Esophagus squamous epithelium (tissue), 5 donors: ENCODE data around the gene ICA1. TPM values are rescaled to one million over a fixed set of nuclear protein-coding genes. Genes with fewer than 3 reads are reported as not detected.

Experiments
- DNase-seq: peaks from one replicate; lab custom pipeline; 2025; lab: John Stamatoyannopoulos, UW
- H3K27ac ChIP-seq, 4 donors: fragments of 200-600 bp; sonication (generic); one replicate each; pipeline ENCODE4 v1.5.1; 2016 to 2019; ENCODE audit warnings: mild to moderate bottlenecking in 1 of 4
- H3K27me3 ChIP-seq, 4 donors: fragments of 200-600 bp; sonication (generic); 1 replicate in 3 of 4; 2 replicates in 1 of 4; pipeline versions ENCODE4 v1.5.1 to v1.6.0; 2017 to 2021; ENCODE audit warnings: antibody characterized with exemption in 1 of 4
- H3K36me3 ChIP-seq, 3 donors: fragments of 200-600 bp; sonication (generic); one replicate each; pipeline ENCODE4 v1.5.1; 2016 to 2019
- H3K4me1 ChIP-seq, 3 donors: fragments of 200-600 bp; sonication (generic); one replicate each; pipeline ENCODE4 v1.5.1; 2017 to 2019
- H3K4me3 ChIP-seq, 4 donors: fragments of 200-600 bp; sonication (generic); 1 replicate in 3 of 4; 2 replicates in 1 of 4; pipeline ENCODE4 v1.5.1; 2016 to 2019; ENCODE audit warnings: mild to moderate bottlenecking in 2 of 4, moderate library complexity in 1 of 4
- H3K9me3 ChIP-seq, 3 donors: fragments of 200-600 bp; sonication (generic); one replicate each; pipeline ENCODE4 v1.5.1; 2016 to 2019
- POLR2A ChIP-seq, 4 donors: fragments of 450-650 bp; IDR thresholded peaks; one replicate each; pipeline ENCODE4 v1.6.1; 2017; ENCODE audit warnings: antibody characterized with exemption in 4 of 4, mild to moderate bottlenecking in 4 of 4, moderate library complexity in 3 of 4
- WGBS, 2 donors: methylation state at CpG; one replicate each; pipeline ENCODE4 v1.1.5; 2018; 5-methylcytosine and 5-hydroxymethylcytosine counted together
- intact Hi-C: fragments of 100-400 bp; cut with DNase I; formaldehyde crosslinking; loops from one replicate; pipeline ENCODE4 v1.15.0; 2022
- total RNA-seq, 4 donors: library from RNA; depleted of rRNA; stranded (reverse); fragments of >200 nt; gene quantifications; one replicate each; pipeline ENCODE4 v1.1.0, GENCODE V29; 2016
- TF ChIP-seq, protein P1 (sequence below), 6 experiments: fragments of 450-650 bp in 4 of 6; fragments of 200-600 bp in 2 of 6; sonication (generic) in 2 of 6; IDR thresholded peaks; one replicate each; pipeline ENCODE4 v1.5.1; 2016 to 2019; ENCODE audit warnings: antibody characterized with exemption in 6 of 6, mild to moderate bottlenecking in 4 of 6, moderate library complexity in 4 of 6
- donor health status: DM: yes; HTN: yes; CAD: no.

Gene ICA1
- total RNA-seq, 4 donors from 2014 or later, result 5.6 to 12.6 (median 9.6) TPM

- Histone ChIP-seq H3K4me1 (peaks cover 0 to 11% (median 4%) of the 10 kb centered on the region in 3 donors), H3K27me3 (no peaks in the 10 kb centered on the region), H3K4me3 (no peak overlapping the region), H3K9me3 (no peaks in the 10 kb centered on the region), H3K27ac (no peak overlapping the region), H3K36me3 (no peaks in the 10 kb centered on the region)
- WGBS, 2 donors, result 82% methylated on average over 7 of the region's 7 CpGs
- TF ChIP-seq, protein P1, sequence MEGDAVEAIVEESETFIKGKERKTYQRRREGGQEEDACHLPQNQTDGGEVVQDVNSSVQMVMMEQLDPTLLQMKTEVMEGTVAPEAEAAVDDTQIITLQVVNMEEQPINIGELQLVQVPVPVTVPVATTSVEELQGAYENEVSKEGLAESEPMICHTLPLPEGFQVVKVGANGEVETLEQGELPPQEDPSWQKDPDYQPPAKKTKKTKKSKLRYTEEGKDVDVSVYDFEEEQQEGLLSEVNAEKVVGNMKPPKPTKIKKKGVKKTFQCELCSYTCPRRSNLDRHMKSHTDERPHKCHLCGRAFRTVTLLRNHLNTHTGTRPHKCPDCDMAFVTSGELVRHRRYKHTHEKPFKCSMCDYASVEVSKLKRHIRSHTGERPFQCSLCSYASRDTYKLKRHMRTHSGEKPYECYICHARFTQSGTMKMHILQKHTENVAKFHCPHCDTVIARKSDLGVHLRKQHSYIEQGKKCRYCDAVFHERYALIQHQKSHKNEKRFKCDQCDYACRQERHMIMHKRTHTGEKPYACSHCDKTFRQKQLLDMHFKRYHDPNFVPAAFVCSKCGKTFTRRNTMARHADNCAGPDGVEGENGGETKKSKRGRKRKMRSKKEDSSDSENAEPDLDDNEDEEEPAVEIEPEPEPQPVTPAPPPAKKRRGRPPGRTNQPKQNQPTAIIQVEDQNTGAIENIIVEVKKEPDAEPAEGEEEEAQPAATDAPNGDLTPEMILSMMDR (IDR thresholded peaks at IDR 0.05), result no peak
- TF ChIP-seq POLR2A (IDR thresholded peaks at IDR 0.05), result no peak
- intact Hi-C loops, result no loop called here
- DNase-seq, result no peak
These were observed 82.5 kb downstream of the ICA1 start for GRCh38 chr7:8179486-8179885.

DNA sequence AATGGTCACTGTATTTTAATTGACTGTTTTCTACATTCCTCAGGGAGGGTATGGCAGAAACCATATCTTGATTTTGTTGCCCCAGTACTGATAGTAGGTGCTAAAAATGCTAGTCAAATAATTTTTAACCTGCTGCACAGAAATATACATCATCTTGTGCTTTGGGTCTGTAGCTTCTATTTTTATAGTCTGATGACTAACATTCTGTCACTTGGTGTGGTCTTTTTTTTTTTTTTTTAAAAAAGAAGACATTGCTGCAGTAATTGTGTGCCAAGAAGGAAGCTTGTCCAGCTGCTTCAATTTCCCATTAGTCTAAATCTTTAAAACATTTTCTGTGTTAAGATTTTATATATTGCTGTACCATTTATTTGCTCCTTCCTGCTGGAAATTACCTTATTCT lies 83.6 kb downstream of the ICA1 start:
- H3K27ac ChIP-seq, result no peak overlapping the region
- TF ChIP-seq POLR2A (IDR thresholded peaks at IDR 0.05), result no peak
- TF ChIP-seq, protein P1 (IDR thresholded peaks at IDR 0.05), result no peak
- DNase-seq, result no peak
- peaks cover 0 to 11% (median 4%) of the 10 kb centered on the region in 3 donors for H3K4me1 ChIP-seq
- intact Hi-C loops, result no loop called here
- H3K4me3 ChIP-seq, result no peak overlapping the region
- no peaks in the 10 kb centered on the region for H3K9me3 ChIP-seq
- no peaks in the 10 kb centered on the region for H3K36me3 ChIP-seq
- H3K27me3 ChIP-seq, result no peaks in the 10 kb centered on the region

- H3K9me3 ChIP-seq, result no peaks in the 10 kb centered on the region
- no peaks in the 10 kb centered on the region for H3K27me3 ChIP-seq
- no peaks in the 10 kb centered on the region for H3K36me3 ChIP-seq
- H3K4me3 ChIP-seq, result no peak overlapping the region
- no peak for DNase-seq
- 67 to 75% methylated on average over 4 of the region's 4 CpGs for WGBS, 2 donors
- intact Hi-C loops, result no loop called here
- TF ChIP-seq POLR2A (IDR thresholded peaks at IDR 0.05), result no peak
- TF ChIP-seq, protein P1 (IDR thresholded peaks at IDR 0.05), result no peak
- H3K27ac ChIP-seq, result peak overlapping the region in 3 of 4 donors; percentile 15 to 66 (median 47)
- peaks cover 0 to 11% (median 4%) of the 10 kb centered on the region in 3 donors for H3K4me1 ChIP-seq
These were observed 84.6 kb downstream of the ICA1 start for GRCh38 chr7:8177109-8177933.

- no peak overlapping the region for H3K4me3 ChIP-seq
- peak in 1 of 4 donors; percentile 38 for TF ChIP-seq POLR2A (IDR thresholded peaks at IDR 0.05)
- TF ChIP-seq, protein P1 (IDR thresholded peaks at IDR 0.05), result no peak
- peaks cover 0 to 11% (median 4%) of the 10 kb centered on the region in 3 donors for H3K4me1 ChIP-seq
- H3K27me3 ChIP-seq, result no peaks in the 10 kb centered on the region
- no peaks in the 10 kb centered on the region for H3K36me3 ChIP-seq
- no peak for DNase-seq
- H3K27ac ChIP-seq, result peak overlapping the region; percentile 15 to 66 (median 36)
- no peaks in the 10 kb centered on the region for H3K9me3 ChIP-seq
- intact Hi-C loops, result no loop called here
- WGBS, 2 donors, result 51 to 64% methylated on average over 10 of the region's 10 CpGs
These were observed 85.4 kb downstream of the ICA1 start for GRCh38 chr7:8176370-8177081.

- WGBS, 2 donors, result 59 to 77% methylated on average over 6 of the region's 6 CpGs
These were observed 86.0 kb downstream of the ICA1 start for GRCh38 chr7:8175929-8176369.

More at GRCh38 chr7:8175929-8176369, 86.0 kb downstream of the ICA1 start:
- intact Hi-C loops, result no loop called here
- Histone ChIP-seq H3K36me3 (no peaks in the 10 kb centered on the region), H3K27ac (peak overlapping the region in 3 of 4 donors; percentile 17 to 66 (median 47)), H3K4me1 (peaks cover 0 to 11% (median 4%) of the 10 kb centered on the region in 3 donors), H3K27me3 (no peaks in the 10 kb centered on the region), H3K9me3 (no peaks in the 10 kb centered on the region), H3K4me3 (no peak overlapping the region)
- DNase-seq, result no peak
- TF ChIP-seq POLR2A (IDR thresholded peaks at IDR 0.05), result no peak
- TF ChIP-seq, protein P1 (IDR thresholded peaks at IDR 0.05), result no peak
